Neural progenitor cell (in vitro differentiated cells): ENCODE results near the gene MAP6. TPM values are rescaled to one million over a fixed set of nuclear protein-coding genes. Genes with fewer than 3 reads are reported as not detected.

Experiments
- DNase-seq: peaks from one replicate; pipeline ENCODE4 v3.0.0-alpha.2; 2016; ENCODE audit warnings: low spot score
- H2AFZ ChIP-seq: fragments of 200-600 bp; sonication (generic); replicated peaks from 2 replicates; pipeline ENCODE4 v1.6.1; 2016; ENCODE audit warnings: antibody characterized with exemption
- H3F3A ChIP-seq: fragments of 200-600 bp; sonication (generic); 2 replicates; pipeline ENCODE4 v1.6.1; 2016; ENCODE audit warnings: antibody characterized with exemption, low read depth
- H3K27ac ChIP-seq: fragments of 200-600 bp; sonication (generic); 2 replicates; pipeline ENCODE4 v1.5.1; 2016; ENCODE audit warnings: mild to moderate bottlenecking
- H3K27me3 ChIP-seq: fragments of 200-600 bp; sonication (generic); 2 replicates; pipeline ENCODE4 v1.6.1; 2016; ENCODE audit warnings: mild to moderate bottlenecking, moderate library complexity
- H3K36me3 ChIP-seq: fragments of 200-600 bp; sonication (generic); 2 replicates; pipeline ENCODE4 v1.5.1; 2016
- H3K4me1 ChIP-seq: fragments of 200-600 bp; sonication (generic); 2 replicates; pipeline ENCODE4 v1.6.1; 2016; ENCODE audit warnings: mixed run types
- H3K4me2 ChIP-seq: fragments of 200-600 bp; sonication (generic); 2 replicates; pipeline ENCODE4 v1.6.1; 2016
- H3K4me3 ChIP-seq: fragments of 200-600 bp; sonication (generic); 2 replicates; pipeline ENCODE4 v1.5.1; 2016
- H3K79me2 ChIP-seq: fragments of 200-600 bp; sonication (generic); 2 replicates; pipeline ENCODE4 v1.6.1; 2016; ENCODE audit warnings: low read depth
- H3K9ac ChIP-seq: fragments of 200-600 bp; sonication (generic); 2 replicates; pipeline ENCODE4 v1.6.1; 2016
- H3K9me3 ChIP-seq: fragments of 200-600 bp; sonication (generic); 2 replicates; pipeline ENCODE4 v1.5.1; 2016; ENCODE audit warnings: low read depth
- H4K20me1 ChIP-seq: fragments of 200-600 bp; sonication (generic); 2 replicates; pipeline ENCODE4 v1.6.1; 2016; ENCODE audit warnings: low read depth
- H3K27ac Mint-ChIP-seq: 3 replicates; pipeline ENCODE4 v1.8.0; 2021; ENCODE audit warnings: mixed read lengths
- H3K27me3 Mint-ChIP-seq: 2 replicates; pipeline ENCODE4 v1.8.0; 2022; ENCODE audit warnings: low read depth, mild to moderate bottlenecking, inconsistent platforms, moderate library complexity, mixed read lengths; ENCODE audit not compliant: insufficient read depth
- H3K36me3 Mint-ChIP-seq: 3 replicates; pipeline ENCODE4 v1.8.0; 2021; ENCODE audit warnings: mixed read lengths
- H3K4me1 Mint-ChIP-seq: 3 replicates; pipeline ENCODE4 v1.8.0; 2021; ENCODE audit warnings: mixed read lengths
- H3K4me3 Mint-ChIP-seq: 3 replicates; pipeline ENCODE4 v1.8.0; 2021; ENCODE audit warnings: mild to moderate bottlenecking, moderate library complexity, mixed read lengths
- H3K9me3 Mint-ChIP-seq: 3 replicates; pipeline ENCODE4 v1.8.0; 2020; ENCODE audit warnings: mixed read lengths
- EZH2 ChIP-seq: fragments of 200-600 bp; sonication (generic); IDR thresholded peaks from 2 replicates; pipeline ENCODE4 v1.6.1; 2017; ENCODE audit warnings: antibody characterized with exemption, mild to moderate bottlenecking, moderate library complexity
- EZH2phosphoT487 ChIP-seq: fragments of 200-600 bp; sonication (generic); IDR thresholded peaks from 2 replicates; pipeline ENCODE4 v1.6.1; 2017; ENCODE audit warnings: antibody characterized with exemption
- total RNA-seq: library from RNA; depleted of rRNA; stranded (reverse); fragments of >200 nt; gene quantifications from 2 replicates; pipeline ENCODE4 v1.2.3, GENCODE V29; 2015; ENCODE audit warnings: low replicate concordance
- TF ChIP-seq, protein P1 (sequence below): fragments of 200-600 bp; sonication (generic); IDR thresholded peaks from 2 replicates; pipeline ENCODE4 v1.5.1; 2017; ENCODE audit warnings: antibody characterized with exemption, mild to moderate bottlenecking

Gene MAP6
- total RNA-seq, 1 donor from 2014 or later, result 9.9 TPM

DNA sequence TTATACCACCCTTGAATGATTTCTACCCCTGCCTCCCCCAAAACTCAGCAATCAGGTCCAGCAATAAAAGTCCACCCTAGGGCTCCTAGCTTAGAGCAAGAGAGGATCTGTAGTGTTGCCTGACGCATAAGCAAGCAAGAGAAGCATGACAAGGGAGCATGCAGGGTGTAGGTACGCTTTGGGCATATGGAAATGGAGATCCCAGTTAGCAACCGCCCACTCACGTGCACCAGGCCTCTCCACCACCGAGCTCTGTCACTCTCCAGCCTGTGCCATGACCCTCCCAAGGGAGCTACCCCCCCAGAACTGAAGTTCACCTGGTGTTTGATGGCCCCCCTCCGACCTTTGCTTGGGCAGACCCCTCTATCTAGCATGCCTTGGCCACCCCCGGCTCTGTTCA, 67.3 kb downstream of the MAP6 start:
- no peaks in the 10 kb centered on the region for H3K4me1 ChIP-seq
- H3K9me3 Mint-ChIP-seq, result no peaks in the 10 kb centered on the region
- H3K9me3 ChIP-seq, result no peaks in the 10 kb centered on the region
- H3K79me2 ChIP-seq, result no peaks in the 10 kb centered on the region
- peaks cover 31% of the 10 kb centered on the region for H3K36me3 Mint-ChIP-seq
- peaks cover 6% of the 10 kb centered on the region for H3K27me3 Mint-ChIP-seq
- H3F3A ChIP-seq, result no peaks in the 10 kb centered on the region
- no peak overlapping the region for H3K4me3 Mint-ChIP-seq
- H2AFZ ChIP-seq, result no peak overlapping the region
- H3K4me1 Mint-ChIP-seq, result peaks cover 20% of the 10 kb centered on the region
- no peaks in the 10 kb centered on the region for H4K20me1 ChIP-seq
- H3K4me2 ChIP-seq, result no peak overlapping the region
- TF ChIP-seq, protein P1, sequence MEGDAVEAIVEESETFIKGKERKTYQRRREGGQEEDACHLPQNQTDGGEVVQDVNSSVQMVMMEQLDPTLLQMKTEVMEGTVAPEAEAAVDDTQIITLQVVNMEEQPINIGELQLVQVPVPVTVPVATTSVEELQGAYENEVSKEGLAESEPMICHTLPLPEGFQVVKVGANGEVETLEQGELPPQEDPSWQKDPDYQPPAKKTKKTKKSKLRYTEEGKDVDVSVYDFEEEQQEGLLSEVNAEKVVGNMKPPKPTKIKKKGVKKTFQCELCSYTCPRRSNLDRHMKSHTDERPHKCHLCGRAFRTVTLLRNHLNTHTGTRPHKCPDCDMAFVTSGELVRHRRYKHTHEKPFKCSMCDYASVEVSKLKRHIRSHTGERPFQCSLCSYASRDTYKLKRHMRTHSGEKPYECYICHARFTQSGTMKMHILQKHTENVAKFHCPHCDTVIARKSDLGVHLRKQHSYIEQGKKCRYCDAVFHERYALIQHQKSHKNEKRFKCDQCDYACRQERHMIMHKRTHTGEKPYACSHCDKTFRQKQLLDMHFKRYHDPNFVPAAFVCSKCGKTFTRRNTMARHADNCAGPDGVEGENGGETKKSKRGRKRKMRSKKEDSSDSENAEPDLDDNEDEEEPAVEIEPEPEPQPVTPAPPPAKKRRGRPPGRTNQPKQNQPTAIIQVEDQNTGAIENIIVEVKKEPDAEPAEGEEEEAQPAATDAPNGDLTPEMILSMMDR, result no peak
- TF ChIP-seq EZH2 (no peak), EZH2phosphoT487 (no peak)
- H3K27ac Mint-ChIP-seq, result peak overlapping the region; percentile 18
- H3K4me3 ChIP-seq, result no peak overlapping the region
- no peak overlapping the region for H3K27ac ChIP-seq
- H3K27me3 ChIP-seq, result no peaks in the 10 kb centered on the region
- H3K36me3 ChIP-seq, result no peaks in the 10 kb centered on the region
- H3K9ac ChIP-seq, result no peak overlapping the region
- DNase-seq, result no peak

DNA sequence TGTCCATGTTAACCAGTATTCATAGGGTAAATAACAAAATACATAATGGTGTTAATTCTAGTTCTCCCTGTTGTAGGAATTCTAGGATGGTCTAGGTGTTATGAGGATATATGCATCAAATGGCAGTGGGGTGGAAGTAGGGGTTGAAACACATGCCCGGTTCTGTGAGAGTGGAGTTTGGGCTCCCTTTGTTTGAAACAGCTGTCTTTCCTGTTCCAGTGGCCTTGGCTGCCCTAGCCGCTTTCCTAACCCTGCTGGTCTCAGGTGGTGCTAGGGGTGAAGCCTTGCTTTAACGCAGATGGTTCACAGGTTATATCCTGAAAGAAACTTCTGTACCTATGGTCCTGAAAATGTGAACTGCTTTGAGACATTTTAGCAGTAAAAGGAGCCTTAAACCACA, 68.5 kb downstream of the MAP6 start:
- Mint-ChIP-seq H3K27me3 (peaks cover 6% of the 10 kb centered on the region), H3K36me3 (peaks cover 26% of the 10 kb centered on the region), H3K4me1 (peaks cover 25% of the 10 kb centered on the region), H3K9me3 (no peaks in the 10 kb centered on the region), H3K27ac (no peak overlapping the region), H3K4me3 (no peak overlapping the region)
- Histone ChIP-seq H3K4me2 (no peak overlapping the region), H3K4me3 (no peak overlapping the region), H3K4me1 (no peaks in the 10 kb centered on the region), H3K79me2 (no peaks in the 10 kb centered on the region), H3K36me3 (no peaks in the 10 kb centered on the region), H3F3A (no peaks in the 10 kb centered on the region), H3K9me3 (no peaks in the 10 kb centered on the region), H4K20me1 (no peaks in the 10 kb centered on the region), H2AFZ (no peak overlapping the region), H3K9ac (no peak overlapping the region), H3K27ac (no peak overlapping the region), H3K27me3 (no peaks in the 10 kb centered on the region)
- TF ChIP-seq, protein P1, result no peak
- DNase-seq, result no peak

DNA sequence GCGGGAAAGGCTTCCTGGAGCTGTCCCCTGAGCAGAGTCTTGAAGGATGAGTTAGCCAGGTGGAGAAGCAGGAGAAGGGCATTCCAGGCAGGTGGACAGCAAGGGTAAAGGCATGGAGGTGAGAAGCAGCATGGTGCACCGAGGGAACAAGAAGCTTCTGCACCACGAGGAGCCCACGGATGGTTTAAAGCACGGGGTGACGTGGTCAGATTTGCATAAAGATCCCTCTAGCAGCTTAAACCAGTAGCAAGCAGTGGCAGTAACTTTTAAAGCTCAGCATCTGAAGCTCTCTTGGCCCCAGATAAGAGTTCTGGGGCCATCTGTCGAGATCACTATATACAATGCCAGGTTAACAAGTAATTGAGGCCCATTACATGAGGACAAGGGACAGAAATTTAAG, 69.9 kb downstream of the MAP6 start:
- Mint-ChIP-seq H3K9me3 (no peaks in the 10 kb centered on the region), H3K27me3 (peaks cover 6% of the 10 kb centered on the region), H3K27ac (peak overlapping the region; percentile 92), H3K4me1 (peaks cover 39% of the 10 kb centered on the region), H3K4me3 (peak overlapping the region; percentile 9), H3K36me3 (peaks cover 16% of the 10 kb centered on the region)
- Histone ChIP-seq H3K4me1 (no peaks in the 10 kb centered on the region), H3K4me3 (no peak overlapping the region), H3K36me3 (no peaks in the 10 kb centered on the region), H3K79me2 (no peaks in the 10 kb centered on the region), H3K9me3 (no peaks in the 10 kb centered on the region), H2AFZ (no peak overlapping the region), H3F3A (no peaks in the 10 kb centered on the region), H4K20me1 (no peaks in the 10 kb centered on the region), H3K4me2 (no peak overlapping the region), H3K27ac (no peak overlapping the region), H3K9ac (no peak overlapping the region), H3K27me3 (no peaks in the 10 kb centered on the region)
- DNase-seq, result no peak
- TF ChIP-seq EZH2phosphoT487 (no peak), EZH2 (no peak)
- TF ChIP-seq, protein P1, result no peak

DNA sequence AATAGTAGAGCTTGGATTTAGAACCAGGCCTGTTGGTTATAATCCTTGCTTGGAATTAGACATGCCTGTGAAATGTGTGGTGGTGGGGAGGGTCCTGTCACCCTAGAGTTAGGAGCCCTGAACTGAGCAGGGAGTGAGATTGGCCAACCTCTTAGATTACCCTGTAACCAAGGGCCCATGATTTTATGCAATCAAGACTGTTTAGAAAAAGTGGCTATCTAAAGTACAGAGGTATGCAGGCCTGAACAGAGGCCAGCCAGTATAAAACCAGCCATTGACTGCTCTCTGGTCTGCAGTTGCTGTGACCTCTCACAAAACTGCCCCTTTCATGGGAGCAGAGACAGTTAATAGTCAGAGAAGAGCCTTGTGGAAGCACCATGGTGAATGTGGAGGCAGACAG, 70.6 kb downstream of the MAP6 start:
- Mint-ChIP-seq H3K9me3 (no peaks in the 10 kb centered on the region), H3K4me1 (peaks cover 46% of the 10 kb centered on the region), H3K27ac (peak overlapping the region; percentile 92), H3K27me3 (peaks cover 6% of the 10 kb centered on the region), H3K4me3 (peak overlapping the region; percentile 44), H3K36me3 (peaks cover 15% of the 10 kb centered on the region)
- Histone ChIP-seq H3K9me3 (no peaks in the 10 kb centered on the region), H3K4me3 (no peak overlapping the region), H3F3A (no peaks in the 10 kb centered on the region), H3K27ac (no peak overlapping the region), H3K36me3 (no peaks in the 10 kb centered on the region), H3K9ac (no peak overlapping the region), H4K20me1 (no peaks in the 10 kb centered on the region), H3K4me2 (no peak overlapping the region), H2AFZ (no peak overlapping the region), H3K79me2 (no peaks in the 10 kb centered on the region), H3K27me3 (no peaks in the 10 kb centered on the region), H3K4me1 (no peaks in the 10 kb centered on the region)
- TF ChIP-seq, protein P1, result no peak
- TF ChIP-seq EZH2phosphoT487 (no peak), EZH2 (no peak)
- no peak for DNase-seq
